HTERT RPE-1 (cell line): ENCODE data around the gene CPB2.

ENCODE experiments used
- in situ Hi-C: fragments of 300-500 bp; cut with MboI; formaldehyde crosslinking; loops from 4 replicates; pipeline ENCODE4 v1.14.3; 2020; ENCODE audit warnings: low sequenced_read_pairs

CPB2 gene

GRCh38 chr13:46006688-46007452 is 98.0 kb downstream of the CPB2 start:
- in situ Hi-C loops = no loop called here

- in situ Hi-C loops = no loop called here
These were observed 100.3 kb downstream of the CPB2 start for GRCh38 chr13:46004491-46004890.
